Urinary bladder (tissue), 4 donors: ENCODE data around the gene MAGOHB. TPM values are rescaled to one million over a fixed set of nuclear protein-coding genes. Genes with fewer than 3 reads are reported as not detected.
"Not testable (repeated sequence)": the region's sequence is repeated elsewhere in the genome, so short reads cannot be mapped to it uniquely, and the experiment has no call there.

Source experiments
- DNase-seq: peaks from one replicate; pipeline ENCODE4 v3.0.0-alpha.2; 2015; ENCODE audit errors: extremely low spot score
- H3K27ac ChIP-seq: one replicate; pipeline ENCODE4 v1.5.1; 2013; ENCODE audit warnings: low read depth, mild to moderate bottlenecking, moderate library complexity
- H3K36me3 ChIP-seq: one replicate; pipeline ENCODE4 v1.6.1; 2013; ENCODE audit warnings: mild to moderate bottlenecking, moderate library complexity; ENCODE audit not compliant: insufficient read depth
- H3K4me1 ChIP-seq: one replicate; pipeline ENCODE4 v1.6.1; 2013; ENCODE audit warnings: mild to moderate bottlenecking, moderate library complexity; ENCODE audit not compliant: insufficient read depth
- H3K4me3 ChIP-seq: one replicate; pipeline ENCODE4 v1.5.1; 2013; ENCODE audit warnings: low read depth, low read length
- WGBS: extraction: QIAGEN DNeasy Blood & Tissue Kit; methylation state at CpG from one replicate; pipeline ENCODE4 v1.1.7; 2013; 5-methylcytosine and 5-hydroxymethylcytosine counted together
- polyA plus RNA-seq: library from polyadenylated mRNA; stranded (reverse); fragments of 200-250 nt; gene quantifications from one replicate; pipeline ENCODE4 v1.2.3, GENCODE V29; 2013
- total RNA-seq: library from RNA; depleted of rRNA; stranded (reverse); fragments of >200 nt; gene quantifications from one replicate; pipeline ENCODE4 v1.2.3, GENCODE V29; 2014
- donor health status: healthy with polysubstance abuse.
- donor health status: healthy.

MAGOHB gene
- total and polyA plus RNA-seq, 2 donors = 18.0 to 49.6 TPM

DNA sequence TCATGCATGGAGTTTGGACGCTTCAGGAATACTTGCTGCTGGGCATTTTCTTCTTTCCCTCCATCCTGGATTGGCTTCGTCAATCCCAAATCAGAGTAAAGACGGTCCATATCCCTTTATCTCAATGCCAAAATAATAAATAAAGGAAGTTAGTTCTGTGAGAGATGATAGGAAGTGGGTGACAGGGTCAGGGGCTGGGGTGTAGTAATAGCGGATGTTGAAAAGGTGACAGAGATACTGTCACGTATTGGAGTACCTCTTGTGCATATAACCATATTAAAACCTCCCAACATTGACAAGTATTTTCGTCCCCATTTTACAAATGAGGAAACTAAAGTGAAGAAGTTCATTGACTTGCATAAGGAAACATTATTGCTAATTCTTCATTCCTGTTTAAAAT, 12.4 kb downstream of the MAGOHB start:
- WGBS = 91% methylated on average over 6 of the region's 6 CpGs
- DNase-seq = no peak
- Histone ChIP-seq H3K4me1 (no peaks in the 10 kb centered on the region), H3K27ac (no peak overlapping the region), H3K36me3 (no peaks in the 10 kb centered on the region), H3K4me3 (no peak overlapping the region)

DNA sequence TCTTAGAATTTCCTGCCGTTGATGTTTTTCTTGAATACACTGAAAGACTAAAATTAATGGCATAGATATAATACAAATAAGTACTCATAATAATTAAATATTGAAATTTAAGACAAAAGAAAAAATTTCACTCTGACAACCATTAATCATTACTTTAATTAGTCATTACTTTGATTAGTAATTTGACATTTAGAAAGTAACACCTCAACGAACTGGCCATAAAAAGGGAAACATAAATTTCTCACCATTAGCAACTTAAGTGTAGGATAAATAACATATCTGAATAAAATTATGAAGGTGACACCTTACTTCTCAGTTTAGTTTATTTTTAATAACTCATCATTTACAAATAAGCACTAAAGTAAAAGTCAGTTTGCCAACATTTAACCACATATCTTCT, 17.5 kb downstream of the MAGOHB start:
- 82% methylated on average over 2 of the region's 2 CpGs for WGBS
- no peak for DNase-seq
- H3K4me1 ChIP-seq = no peaks in the 10 kb centered on the region
- H3K4me3 ChIP-seq = no peak overlapping the region
- H3K27ac ChIP-seq = no peak overlapping the region
- no peaks in the 10 kb centered on the region for H3K36me3 ChIP-seq

DNA sequence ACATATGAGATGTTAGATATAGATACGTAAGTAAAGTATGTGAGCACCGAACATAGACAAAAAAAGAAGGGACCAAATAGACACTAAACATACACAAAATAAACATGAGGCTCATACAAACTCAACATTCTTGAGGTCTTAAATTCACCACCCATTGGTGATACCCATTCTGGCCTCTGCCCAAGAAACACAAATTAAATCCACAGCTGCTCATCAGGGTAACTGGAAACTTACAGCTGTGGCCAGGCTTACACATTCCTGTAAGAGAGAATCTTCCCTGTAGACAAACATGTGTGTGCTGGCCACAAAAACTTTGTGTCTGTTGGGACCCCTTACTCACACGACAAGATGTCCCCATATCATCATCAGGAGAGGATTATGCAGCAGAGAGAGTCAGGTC, 22.4 kb downstream of the MAGOHB start:
- no peak overlapping the region for H3K27ac ChIP-seq
- no peaks in the 10 kb centered on the region for H3K4me1 ChIP-seq
- WGBS = 89% methylated on average over 3 of the region's 3 CpGs
- H3K4me3 ChIP-seq = no peak overlapping the region
- H3K36me3 ChIP-seq = peaks cover 2% of the 10 kb centered on the region
- DNase-seq = no peak

DNA sequence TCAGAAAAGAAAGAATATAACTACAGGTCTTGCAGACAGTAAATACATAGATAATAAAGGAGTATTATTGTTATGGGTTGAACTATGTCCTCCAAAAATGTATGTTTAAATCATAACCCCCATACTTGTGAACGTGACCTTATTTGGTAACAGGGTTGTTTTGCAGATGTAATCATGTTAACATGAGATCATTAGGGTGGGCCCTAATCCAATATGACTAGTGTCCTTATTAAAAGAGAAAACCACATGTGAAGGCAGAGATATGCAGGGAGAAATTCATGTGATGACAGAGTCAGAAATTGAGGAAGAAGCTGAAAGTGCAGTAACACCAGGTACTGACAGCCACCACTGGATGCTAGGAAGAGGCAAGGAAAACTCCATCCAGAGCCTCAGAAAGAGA, 29.0 kb downstream of the MAGOHB start:
- no peak for DNase-seq
- peaks cover 1% of the 10 kb centered on the region for H3K36me3 ChIP-seq
- H3K4me3 ChIP-seq = no peak overlapping the region
- 71% methylated on average over 1 of the region's 1 CpG for WGBS
- no peaks in the 10 kb centered on the region for H3K4me1 ChIP-seq
- no peak overlapping the region for H3K27ac ChIP-seq

DNA sequence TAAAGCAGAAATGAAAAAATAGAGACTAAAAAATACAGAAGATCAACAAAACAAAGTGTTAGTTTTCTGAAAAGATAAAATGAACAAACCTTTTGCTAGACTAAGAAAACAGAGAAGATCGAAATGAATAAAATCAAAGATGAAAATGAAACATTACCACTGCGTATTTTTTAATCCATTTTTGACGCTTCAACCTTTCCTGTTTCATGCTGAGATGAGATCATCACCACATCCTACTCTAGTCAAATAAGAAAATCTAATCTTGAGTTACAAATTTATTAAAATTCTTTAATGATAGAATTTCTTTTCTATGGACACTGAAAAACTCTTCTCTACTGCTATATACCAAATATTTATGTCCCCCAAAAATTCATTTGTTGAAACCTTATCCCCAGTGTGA, 30.7 kb downstream of the MAGOHB start:
- Histone ChIP-seq H3K36me3 (peaks cover 1% of the 10 kb centered on the region), H3K4me3 (no peak overlapping the region), H3K27ac (no peak overlapping the region), H3K4me1 (no peaks in the 10 kb centered on the region)
- 96% methylated on average over 3 of the region's 3 CpGs for WGBS
- DNase-seq = no peak

DNA sequence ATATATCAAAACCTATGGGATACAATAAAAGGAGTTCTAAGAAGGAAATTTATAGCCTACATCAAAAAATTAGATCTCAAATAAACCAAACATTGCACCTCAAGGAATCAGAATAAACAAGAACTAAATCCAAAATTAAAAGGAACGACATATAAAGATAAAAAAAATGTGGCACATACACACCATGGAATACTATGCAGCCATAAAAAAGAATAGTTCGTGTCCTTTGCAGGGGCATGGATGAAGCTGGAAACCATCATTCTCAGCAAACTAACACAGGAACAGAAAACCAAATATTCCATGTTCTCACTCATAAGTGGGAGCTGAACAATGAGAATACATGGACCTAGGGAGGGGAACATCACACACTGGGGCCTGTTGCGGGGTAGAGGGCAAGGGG, 31.3 kb downstream of the MAGOHB start:
- H3K36me3 ChIP-seq, H3K27ac ChIP-seq, DNase-seq, H3K4me3 ChIP-seq, H3K4me1 ChIP-seq: not testable (repeated sequence)
- WGBS = 96% methylated on average over 3 of the region's 3 CpGs

DNA sequence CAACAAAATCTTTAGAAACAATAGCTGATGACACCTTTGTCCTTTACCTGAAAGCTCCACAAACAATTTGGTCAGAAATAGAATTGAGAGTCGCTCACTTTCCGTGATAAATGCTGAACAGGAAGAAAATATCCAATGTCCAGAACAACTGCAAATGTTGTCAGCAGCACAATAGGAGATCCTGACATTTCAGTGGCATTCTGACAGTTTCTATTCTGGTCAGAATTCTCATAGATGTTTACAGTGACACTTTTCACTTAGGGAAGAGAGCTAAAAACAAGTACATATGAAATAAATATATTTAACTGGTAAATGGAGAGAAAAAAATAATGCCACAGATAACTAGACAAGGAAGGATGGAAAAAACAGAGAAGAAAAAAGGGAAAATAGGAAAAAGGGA, 39.1 kb downstream of the MAGOHB start:
- Histone ChIP-seq H3K27ac (no peak overlapping the region), H3K36me3 (no peaks in the 10 kb centered on the region), H3K4me1 (no peaks in the 10 kb centered on the region), H3K4me3 (no peak overlapping the region)
- 77% methylated on average over 2 of the region's 2 CpGs for WGBS
- no peak for DNase-seq

DNA sequence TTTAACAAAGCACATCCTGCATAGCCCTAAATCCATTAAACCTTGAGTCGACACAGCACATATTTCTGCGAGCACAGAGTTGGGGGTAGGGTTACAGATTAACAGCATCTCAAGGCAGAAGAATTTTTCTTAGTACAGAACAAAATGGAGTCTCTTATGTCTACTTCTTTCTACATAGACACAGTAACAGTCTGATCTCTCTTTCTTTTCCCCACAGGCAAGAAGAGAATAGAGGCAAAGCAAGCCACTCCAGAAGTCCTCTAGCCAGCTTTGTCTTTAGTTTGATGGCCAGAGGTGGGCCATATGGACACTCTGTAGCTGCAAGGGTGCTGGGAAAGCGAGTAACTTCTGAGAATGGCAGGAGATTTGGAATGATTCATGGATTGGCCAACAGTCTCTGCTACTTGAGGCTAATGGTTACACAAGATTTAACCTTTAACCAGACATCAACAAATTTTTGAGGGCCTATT, 41.4 kb downstream of the MAGOHB start:
- H3K4me3 ChIP-seq, DNase-seq, H3K27ac ChIP-seq, H3K4me1 ChIP-seq, H3K36me3 ChIP-seq: not testable (repeated sequence)
- WGBS = 46% methylated on average over 3 of the region's 3 CpGs

DNA sequence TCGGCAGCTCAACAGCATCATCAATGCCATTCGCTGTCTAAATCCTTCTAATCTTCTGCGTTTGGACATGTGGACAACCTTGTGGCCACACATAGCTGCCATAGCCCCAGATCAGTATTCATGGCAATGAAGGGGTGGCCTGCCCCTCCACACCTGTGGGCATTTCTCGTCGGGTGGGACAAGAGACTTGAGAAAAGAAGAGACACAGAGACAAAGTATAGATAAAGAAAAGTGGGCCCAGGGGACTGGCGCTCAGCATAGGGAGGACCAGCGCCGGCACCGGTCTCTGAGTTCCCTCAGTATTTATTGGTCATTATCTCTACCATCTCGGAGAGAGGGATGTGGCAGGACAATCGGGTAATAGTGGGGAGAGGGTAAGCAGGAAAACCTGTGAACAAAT, 42.3 kb downstream of the MAGOHB start:
- DNase-seq = no peak
- no peak overlapping the region for H3K4me3 ChIP-seq
- WGBS = 84% methylated on average over 11 of the region's 11 CpGs
- no peaks in the 10 kb centered on the region for H3K4me1 ChIP-seq
- no peak overlapping the region for H3K27ac ChIP-seq
- H3K36me3 ChIP-seq = no peaks in the 10 kb centered on the region

DNA sequence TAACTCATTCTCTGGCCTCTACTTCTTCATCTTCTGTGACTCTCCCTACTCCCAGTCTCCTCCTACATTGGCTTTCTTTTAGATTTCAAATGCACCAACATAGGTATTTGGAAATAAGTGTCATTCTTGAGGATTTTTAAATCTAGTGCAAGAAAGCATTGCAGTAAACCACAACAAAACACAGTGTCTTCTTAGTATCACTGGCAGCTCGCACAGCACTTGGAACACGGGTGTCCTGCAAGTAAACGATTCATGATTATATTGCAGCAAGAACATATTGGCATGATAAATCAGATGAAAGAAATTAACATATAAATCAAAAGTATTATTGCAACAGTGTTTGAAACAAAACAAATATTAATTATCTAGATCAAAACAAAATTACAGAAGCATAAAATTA, 45.6 kb downstream of the MAGOHB start:
- no peak overlapping the region for H3K27ac ChIP-seq
- 62% methylated on average over 3 of the region's 3 CpGs for WGBS
- no peak for DNase-seq
- no peaks in the 10 kb centered on the region for H3K36me3 ChIP-seq
- no peaks in the 10 kb centered on the region for H3K4me1 ChIP-seq
- no peak overlapping the region for H3K4me3 ChIP-seq

DNA sequence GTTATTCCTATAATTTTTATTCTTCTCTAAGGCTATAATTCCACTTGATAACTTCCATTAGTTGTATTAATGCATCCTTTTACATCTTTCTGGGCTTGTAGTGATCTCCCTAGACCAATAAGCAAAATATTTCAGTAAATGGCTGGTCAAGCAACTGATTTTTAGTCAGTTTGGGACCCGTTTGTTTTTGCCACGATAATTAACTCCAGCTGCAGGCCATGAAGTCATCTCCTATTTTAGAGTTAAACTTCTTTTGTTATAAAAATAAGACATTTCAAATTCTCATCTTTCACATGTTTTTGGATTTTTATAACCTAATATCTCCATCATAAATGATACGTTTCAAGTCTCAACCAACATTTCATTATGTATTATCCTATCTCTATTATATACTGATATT, 49.4 kb downstream of the MAGOHB start:
- 54% methylated on average over 3 of the region's 3 CpGs for WGBS
- no peak for DNase-seq
- H3K36me3 ChIP-seq = no peaks in the 10 kb centered on the region
- no peak overlapping the region for H3K27ac ChIP-seq
- H3K4me1 ChIP-seq = no peaks in the 10 kb centered on the region
- no peak overlapping the region for H3K4me3 ChIP-seq

DNA sequence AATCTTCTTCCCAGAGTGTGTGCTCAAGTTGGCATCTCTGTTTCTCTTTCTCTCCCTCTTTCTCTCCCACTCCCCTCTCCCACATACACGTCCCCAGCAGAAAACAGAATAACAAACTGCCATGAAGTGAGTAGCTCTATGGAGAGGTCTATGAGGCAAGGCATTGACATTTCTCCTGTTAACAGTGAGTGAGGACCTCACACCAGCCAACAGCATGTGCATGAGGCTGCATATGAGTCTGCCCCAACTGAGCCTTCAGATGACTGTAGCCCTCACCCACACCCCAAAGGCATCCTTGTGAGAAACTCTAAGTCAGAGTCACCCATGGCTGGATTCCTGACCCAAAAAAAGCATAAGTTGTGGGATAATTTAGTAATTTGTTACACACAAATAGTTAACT, 50.4 kb downstream of the MAGOHB start:
- no peaks in the 10 kb centered on the region for H3K4me1 ChIP-seq
- 79% methylated on average over 1 of the region's 1 CpG for WGBS

DNA sequence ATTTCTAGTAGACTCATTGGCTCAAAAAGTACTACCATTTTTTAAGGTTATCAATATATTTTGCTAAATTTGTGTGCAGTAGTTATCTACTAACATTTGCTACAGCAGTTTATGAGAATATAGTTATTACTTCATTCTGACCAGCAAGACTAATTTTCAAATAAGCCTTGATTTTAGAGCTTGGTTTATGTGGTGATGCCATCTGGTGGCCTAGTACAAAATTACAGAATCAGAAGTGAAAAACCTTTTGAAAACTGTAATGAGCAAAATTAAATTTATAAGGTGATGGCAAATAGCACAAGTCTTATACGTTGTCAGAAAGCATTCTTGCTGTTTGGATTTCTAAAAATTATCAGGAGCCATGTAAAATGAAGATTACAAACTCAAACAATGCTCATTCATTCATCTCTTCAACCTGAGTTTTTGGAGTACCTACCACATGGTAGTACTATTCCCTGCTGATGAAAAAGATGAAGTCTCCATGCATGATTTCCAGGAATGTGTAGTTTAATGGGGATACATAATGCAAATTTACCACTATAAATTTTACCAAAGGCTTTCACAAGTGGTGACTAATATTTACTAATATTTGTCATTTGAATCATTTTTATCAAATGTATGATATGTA, 51.0 kb downstream of the MAGOHB start:
- WGBS = 0% methylated on average over 1 of the region's 1 CpG
- no peaks in the 10 kb centered on the region for H3K36me3 ChIP-seq
- H3K4me3 ChIP-seq = no peak overlapping the region
- no peak overlapping the region for H3K27ac ChIP-seq
- peak; percentile 8 for DNase-seq
- H3K4me1 ChIP-seq = no peaks in the 10 kb centered on the region

More for the DNA sequence above, 50.4 kb downstream of the MAGOHB start:
- no peak overlapping the region for H3K27ac ChIP-seq
- DNase-seq = no peak
- no peak overlapping the region for H3K4me3 ChIP-seq
- no peaks in the 10 kb centered on the region for H3K36me3 ChIP-seq

DNA sequence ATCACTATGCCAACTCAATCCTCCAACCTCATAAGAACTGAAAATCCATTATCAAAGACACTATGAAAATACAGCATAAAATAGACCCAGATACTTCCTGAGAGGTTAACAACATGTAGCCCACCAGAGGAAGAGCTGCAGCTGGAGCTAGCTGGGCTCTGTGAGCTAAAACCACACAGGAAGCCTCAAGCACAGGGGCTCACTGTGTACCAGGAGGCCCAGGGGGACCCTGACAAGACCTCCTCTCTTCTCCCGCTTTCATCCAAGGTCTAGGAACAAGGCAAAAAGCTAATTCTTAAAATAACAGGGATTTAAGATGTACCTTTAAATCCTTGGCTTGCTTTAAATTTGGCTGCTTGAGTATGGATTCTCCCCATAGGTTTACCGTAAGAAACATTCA, 54.2 kb downstream of the MAGOHB start:
- no peak overlapping the region for H3K4me3 ChIP-seq
- DNase-seq = no peak
- no peaks in the 10 kb centered on the region for H3K4me1 ChIP-seq
- no peaks in the 10 kb centered on the region for H3K36me3 ChIP-seq
- no peak overlapping the region for H3K27ac ChIP-seq
- 71% methylated on average over 2 of the region's 2 CpGs for WGBS

DNA sequence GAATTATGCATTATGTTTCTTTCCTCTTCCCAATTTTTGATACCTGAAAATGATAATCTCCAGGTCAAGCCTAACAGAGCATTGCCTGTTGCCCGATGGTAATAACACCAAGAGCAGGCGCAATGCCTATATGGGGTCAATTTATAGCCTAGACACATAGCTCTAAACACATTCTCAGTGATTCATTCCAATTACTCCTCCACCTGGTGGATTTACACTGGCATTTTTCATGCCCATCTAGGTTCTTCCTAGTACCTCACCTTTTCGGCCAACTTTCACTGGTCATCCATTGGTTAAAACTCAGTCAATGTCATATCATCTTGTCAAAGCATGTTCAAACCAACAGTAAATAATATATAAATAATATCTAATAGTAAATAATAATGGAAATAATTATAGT, 54.6 kb downstream of the MAGOHB start:
- no peak for DNase-seq
- 92% methylated on average over 3 of the region's 3 CpGs for WGBS

More for the DNA sequence above, 54.6 kb downstream of the MAGOHB start:
- H3K4me1 ChIP-seq = no peaks in the 10 kb centered on the region
- no peak overlapping the region for H3K27ac ChIP-seq
- no peaks in the 10 kb centered on the region for H3K36me3 ChIP-seq
- H3K4me3 ChIP-seq = no peak overlapping the region
